Measurements from ENCODE around the gene RNPEPL1.

DNA sequence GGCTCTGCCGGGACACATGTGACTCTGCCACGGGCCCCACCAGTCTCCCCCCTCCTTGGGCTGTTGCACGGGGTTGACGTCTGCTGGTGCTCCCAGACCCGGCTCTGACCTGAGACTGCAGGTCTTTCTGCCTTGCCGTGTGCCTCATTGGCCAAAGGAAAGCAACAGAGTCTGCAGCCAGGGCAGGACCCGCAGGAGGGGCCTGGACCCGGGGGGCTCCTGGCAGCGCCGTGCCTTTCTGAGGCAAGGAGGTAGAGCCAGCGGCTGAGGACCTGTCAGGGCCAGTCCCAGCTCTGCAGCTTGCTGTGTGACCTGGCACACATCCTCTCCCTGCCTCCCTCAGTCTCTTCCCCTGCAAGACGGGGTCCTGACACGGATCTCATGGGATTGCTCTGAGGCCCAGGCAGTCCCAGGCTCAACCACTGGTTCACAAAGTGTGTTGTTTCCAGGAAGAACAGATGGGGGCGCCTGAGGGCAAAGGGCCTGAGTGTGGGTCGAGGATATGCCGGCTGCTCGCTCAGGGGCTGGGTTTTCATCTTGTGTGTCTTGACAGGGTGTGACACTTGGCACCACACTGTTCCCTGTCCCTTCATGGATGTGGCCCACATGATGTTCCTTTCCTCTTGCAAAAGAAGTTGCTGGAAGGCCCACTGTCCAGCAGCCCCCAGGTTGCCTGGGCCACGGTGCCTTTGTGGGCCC lies 27.2 kb downstream of the RNPEPL1 start:
- TF ChIP-seq, protein P1, sequence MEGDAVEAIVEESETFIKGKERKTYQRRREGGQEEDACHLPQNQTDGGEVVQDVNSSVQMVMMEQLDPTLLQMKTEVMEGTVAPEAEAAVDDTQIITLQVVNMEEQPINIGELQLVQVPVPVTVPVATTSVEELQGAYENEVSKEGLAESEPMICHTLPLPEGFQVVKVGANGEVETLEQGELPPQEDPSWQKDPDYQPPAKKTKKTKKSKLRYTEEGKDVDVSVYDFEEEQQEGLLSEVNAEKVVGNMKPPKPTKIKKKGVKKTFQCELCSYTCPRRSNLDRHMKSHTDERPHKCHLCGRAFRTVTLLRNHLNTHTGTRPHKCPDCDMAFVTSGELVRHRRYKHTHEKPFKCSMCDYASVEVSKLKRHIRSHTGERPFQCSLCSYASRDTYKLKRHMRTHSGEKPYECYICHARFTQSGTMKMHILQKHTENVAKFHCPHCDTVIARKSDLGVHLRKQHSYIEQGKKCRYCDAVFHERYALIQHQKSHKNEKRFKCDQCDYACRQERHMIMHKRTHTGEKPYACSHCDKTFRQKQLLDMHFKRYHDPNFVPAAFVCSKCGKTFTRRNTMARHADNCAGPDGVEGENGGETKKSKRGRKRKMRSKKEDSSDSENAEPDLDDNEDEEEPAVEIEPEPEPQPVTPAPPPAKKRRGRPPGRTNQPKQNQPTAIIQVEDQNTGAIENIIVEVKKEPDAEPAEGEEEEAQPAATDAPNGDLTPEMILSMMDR (IDR thresholded peaks at IDR 0.05; ENCODE audit: insufficient read depth, low read length, poor library complexity, severe bottlenecking), result no peak
- no peak for TF ChIP-seq EZH2phosphoT487 (conservative IDR thresholded peaks at IDR 0.05; ENCODE audit: low read length)
